ENCODE results near the gene DSCAM.

The DSCAM gene

DNA sequence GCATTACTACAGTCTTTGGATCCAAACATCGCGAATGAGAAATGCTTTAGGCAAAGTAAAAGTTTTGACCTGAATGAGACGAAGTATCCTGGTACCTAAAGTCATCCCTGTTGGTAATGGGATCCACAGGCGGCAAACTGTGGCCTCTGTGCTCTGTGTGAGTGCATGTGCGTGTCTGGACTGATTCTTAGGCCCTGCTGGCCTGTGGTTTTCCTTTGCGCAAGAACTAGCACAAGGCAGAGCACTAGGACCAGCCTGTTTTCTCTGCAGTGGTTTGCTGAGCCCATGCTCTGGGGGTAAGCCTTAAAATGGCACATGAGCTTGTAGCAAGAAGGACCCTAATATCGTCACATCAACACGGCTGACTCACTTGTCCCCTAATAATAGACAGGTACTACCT, 251.2 kb downstream of the DSCAM start:
- no peak for DNase-seq

DNA sequence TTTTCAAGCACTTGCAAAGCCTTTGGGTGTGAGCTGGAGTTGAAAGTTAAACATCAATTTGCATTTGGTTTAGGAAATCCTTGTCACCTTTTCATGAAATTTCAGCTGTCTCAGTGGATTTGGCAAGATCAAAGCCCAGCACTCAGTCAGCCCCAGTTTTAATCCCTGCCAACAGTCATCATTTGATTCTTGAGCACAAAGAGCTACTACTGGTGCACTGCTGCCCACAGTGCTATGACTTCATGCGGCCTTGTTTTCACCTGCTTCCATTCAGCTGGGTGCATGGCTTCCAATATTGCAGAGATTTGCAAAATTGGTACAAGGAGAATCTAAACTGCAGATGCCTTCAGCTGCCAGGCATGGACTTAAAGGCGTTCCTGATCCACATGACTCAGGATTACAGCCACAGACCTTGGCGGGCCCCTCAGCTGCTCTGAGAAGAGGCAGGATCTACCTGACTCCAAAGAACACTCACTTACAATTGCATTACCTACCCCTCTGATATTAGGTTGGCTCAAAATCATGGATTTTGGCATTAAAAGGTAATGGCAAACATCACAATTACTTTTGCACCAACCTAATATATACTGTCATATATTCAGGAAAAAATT, 259.1 kb downstream of the DSCAM start:
- DNase-seq, result no peak

DNA sequence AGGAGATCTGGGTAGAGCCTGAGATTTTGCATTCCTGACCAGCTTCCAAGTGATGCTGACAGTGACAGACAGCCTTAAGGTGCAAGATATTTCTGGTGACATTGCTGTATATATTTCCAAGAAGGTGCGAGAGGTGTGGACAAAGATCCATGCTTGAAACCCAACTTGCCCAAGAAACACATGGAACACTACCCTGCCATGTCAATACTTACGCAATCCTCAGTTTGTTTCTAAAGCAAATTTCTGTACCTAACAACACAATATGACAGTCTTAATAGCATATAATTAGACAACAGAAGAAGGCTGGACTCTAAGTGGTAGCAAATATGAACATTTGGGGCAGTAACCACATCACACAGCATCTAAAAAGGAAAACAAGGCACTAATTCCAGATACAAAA, 260.4 kb downstream of the DSCAM start:
- no peak for DNase-seq

DNA sequence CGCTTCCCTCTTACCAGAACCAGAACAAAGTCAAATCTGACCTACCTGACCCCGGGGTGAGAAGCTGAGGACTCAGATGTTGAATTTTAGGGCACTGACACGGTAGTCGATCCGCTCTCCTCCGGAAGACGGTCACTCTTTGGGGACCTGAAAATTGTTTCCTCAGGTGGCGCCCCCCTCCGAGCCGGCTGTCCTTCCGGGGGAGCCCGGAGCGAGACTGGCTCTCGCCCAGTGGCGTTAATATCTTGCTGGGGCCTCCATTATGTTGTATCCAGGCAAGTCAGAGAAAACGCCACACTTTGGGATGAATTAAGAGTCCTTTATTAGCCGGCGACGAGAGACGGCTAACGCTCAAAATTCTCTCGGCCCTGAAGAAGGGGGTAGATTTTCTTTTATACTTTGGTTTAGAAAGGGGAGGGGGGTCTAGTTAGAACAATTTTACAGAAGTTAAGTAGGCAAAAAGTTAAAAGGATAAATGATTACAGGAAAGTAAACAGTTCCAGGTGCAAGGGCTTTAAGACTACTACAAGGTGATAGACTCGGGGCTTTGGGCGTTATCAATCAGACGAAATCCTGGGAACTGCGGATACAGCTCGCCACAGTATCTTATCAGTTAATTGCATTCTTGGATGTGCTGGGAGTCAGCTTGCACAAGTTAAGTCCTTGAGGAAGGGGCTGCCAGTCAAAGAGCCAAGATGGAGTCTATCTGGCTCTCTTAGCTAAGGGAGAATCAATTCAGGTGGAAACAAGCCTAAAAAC, 269.5 kb downstream of the DSCAM start:
- DNase-seq, result no peak

DNA sequence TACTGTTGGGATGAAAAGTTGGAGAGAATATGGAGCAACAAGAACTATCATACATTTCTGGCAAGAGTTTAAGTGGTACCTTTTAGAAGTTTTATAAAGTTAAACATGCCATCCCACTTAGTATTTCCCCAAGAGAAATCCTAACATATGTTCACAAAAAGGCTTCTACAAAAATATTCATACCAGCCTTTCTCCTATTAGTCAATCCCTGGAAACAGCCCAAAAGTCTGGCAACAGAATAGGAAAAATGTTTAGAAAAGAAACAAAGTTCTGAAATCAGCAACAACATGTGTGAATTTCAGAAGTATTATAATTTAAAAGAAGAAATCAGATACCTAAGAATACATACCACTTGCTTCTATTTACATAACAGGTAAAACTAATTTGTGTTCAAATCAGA, 271.0 kb downstream of the DSCAM start:
- no peak for DNase-seq

DNA sequence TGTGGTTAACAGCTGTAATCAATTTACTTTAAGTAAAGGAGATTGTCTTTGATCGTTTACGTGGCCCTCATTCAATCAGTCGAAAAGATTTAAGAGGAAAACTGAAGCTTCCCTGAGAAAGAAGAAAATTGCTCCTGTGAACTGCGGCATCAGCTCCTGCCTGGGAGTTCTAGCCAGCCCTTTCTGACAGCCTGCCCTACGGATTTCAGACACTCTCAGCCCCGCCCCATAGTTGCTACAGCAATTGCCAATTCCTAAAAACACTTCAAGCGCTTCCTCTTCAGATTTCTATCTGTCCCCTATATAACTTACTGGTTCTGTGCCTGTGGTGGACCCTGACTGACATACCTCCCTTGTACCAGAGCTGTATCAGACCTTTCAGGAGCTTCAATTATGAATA, 277.6 kb downstream of the DSCAM start:
- DNase-seq, result no peak

DNA sequence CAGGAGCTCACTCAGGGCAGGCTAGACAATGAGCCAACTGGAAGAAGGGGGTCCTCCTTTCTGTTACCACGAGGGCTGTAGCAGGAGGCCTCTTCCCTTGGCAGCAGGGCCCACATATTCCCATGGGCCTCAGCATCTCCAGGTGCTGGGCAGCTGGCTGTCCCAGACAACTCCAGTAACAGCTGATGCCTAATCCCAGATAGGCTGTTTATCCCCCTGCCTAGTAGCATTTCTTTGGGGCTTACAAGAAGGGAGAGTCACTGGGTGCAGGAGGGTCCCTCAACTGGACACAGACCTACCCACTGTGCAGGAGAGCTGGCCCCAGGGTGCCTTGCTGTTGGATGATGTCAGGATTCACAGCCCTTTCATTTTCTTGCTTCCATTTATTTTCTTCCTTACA, 278.2 kb downstream of the DSCAM start:
- DNase-seq, result no peak

DNA sequence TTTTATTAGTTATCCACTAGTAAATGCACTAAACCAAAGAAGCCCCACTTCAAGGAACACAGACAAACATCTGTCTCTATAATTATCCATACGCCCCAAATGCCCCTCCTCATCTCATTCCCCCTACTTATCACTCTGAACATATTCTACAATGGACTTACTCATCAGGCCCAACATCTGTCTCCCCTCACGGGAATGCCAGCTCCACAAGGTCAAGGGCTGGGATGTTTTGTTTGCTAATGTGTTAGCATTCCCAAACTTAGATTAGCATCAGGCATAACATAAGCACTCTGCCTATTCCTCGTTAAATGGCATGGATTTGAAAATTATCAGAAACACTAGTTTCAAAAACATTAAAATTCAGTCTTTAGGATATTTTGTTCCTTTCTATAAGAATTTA, 279.5 kb downstream of the DSCAM start:
- no peak for DNase-seq

DNA sequence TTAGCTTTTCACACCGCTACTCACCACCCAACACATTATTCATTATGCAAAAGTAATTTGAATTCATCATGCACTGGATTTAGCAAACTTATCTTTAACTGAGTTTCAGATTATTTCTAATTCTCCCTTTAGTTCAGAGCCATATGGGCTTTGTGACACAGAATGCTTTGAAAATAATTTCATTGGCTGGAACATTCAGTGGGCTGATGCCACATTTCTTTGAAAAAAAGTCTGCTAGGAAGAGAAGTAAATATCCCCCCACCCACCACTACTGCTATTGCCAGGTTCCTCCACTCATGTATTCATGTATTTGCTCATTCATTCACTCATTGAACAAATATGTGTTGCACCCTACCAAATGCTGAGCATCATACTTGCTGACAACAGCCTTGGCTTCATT, 280.5 kb downstream of the DSCAM start:
- no peak for DNase-seq

DNA sequence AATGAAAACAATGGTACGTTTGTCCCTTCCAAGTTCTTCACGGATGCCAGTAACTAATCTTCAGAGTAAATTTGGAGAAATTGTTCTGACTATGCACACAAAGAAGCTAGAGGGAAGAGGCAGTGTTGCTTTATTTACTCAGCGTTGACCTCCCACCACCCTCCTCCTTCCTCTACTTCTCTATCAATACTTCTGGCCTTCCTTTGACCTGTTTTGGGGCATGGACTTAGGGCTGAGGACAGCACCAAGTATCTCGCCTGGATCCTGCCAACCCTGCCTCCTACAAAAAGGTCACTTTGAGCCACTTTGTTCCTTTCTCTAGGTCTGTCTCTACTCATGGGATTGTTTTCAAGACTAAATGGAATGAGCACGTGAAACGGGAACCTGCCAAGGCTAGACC, 282.6 kb downstream of the DSCAM start:
- no peak for DNase-seq

DNA sequence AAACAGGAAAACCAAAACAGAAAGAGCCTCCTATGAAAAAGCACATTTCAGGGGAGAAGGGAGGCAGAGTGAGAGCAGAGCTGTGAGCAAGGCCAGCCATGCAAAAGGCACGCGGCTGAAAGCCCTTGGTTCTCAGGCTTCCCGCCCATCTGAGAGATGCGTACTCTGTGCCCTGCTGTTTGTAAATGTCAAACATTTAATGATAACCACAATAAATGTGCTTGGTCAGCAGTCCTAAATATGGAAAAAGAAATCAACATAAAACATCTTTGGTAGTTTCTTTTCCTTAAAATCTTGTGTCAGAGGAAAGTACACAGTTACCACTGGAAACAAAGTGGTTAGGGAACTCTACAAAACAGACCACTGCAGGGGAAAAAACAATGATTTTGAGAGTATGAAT, 283.1 kb downstream of the DSCAM start:
- DNase-seq, result no peak

DNA sequence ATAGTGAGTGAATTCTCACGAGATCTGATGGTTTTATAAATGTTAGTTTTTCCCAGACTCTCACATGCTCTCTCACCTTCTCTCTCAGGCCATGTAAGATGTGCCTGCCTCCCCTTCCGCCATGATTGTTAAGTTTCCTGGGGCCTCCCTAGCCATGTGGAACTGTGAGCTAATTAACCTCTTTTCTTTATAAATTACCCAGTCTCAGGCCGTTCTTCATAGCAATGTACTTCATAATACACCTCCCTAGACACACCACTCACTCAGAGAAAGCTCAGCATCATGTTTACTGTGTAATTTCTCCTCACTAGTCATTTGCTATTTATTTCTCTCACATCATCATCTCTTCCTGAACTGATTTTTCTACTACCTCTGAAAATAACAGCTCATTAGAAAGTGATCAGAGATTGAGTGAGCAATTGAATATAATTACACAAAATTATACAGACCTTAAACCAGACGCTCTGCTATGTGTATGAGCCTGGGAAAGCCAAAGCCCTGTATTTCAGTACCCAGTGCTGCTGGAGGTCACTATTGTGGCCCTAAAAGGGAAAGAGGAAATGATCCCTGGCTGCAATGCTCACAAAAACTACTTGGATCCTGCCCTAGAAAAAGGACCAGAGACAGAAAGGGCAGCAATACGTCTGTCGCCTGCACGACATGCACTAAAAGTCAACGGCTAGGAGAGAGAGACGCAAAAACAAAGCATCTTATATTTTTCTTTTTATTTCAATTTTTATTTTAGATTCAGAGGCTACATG, 284.5 kb downstream of the DSCAM start:
- no peak for DNase-seq

DNA sequence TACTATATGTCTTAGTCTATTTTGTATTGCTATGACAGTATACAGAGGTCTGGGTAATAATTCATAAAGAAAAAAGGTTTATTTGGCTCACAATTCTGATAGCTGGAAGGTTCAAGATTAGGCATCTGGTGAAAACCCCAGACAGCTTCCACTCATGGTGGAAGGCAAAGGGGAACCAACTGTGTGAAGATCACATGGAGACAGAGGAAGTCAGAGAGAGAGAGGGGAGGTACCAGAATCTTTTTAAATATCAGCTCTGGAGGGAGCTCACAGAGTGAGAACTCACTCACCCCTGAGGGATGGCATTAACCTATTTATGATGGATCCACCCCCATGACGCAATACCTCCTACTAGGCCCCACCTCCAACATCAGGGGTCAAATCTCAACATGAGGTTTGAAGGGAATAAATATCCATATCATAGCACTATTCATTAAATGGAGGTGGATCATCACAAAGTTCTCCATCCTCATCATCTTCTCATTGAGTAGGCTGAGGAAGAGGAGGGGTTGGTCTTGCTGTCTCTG, 290.5 kb downstream of the DSCAM start:
- no peak for DNase-seq

DNA sequence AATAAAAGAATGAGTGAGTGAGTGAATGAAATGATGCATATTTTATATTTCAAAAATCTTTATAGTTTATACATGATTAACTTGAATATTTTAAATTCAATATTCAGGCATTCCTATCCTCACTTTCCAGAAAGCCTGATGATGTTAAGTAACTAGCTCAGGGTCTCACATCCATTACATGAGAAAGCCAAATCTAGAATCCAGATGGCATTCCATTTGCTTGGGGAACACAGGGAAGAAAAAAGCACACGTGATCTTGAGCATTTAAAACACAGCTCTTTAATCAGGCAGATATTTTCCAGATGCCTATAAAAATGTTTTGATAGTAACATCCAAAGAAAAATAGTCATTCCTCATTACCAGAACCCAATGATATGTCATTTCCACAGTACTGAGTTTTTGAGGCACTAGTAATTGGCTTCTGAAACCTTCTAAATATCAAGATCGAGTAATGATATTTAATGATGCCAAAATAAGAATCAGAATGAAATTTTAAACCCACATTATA, 291.9 kb downstream of the DSCAM start:
- no peak for DNase-seq

DNA sequence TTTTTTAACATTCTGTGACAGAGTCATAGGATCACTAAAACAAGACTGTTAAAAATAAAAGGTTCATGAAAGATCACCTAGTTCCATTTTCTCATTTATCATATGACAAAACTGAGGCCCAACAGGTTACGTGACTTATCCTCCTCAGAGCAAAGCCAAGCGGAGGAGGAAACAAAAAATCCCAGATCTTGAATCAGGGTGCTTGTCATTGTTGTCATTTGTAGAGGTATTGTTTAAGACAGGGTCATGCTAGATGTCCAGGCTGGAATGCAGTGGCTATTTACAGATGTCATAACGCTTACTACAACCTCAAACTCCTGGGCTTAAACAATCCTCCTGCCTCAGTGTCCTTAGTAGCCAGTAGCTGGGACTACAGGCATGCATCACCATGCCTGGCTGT, 293.2 kb downstream of the DSCAM start:
- no peak for DNase-seq

DNA sequence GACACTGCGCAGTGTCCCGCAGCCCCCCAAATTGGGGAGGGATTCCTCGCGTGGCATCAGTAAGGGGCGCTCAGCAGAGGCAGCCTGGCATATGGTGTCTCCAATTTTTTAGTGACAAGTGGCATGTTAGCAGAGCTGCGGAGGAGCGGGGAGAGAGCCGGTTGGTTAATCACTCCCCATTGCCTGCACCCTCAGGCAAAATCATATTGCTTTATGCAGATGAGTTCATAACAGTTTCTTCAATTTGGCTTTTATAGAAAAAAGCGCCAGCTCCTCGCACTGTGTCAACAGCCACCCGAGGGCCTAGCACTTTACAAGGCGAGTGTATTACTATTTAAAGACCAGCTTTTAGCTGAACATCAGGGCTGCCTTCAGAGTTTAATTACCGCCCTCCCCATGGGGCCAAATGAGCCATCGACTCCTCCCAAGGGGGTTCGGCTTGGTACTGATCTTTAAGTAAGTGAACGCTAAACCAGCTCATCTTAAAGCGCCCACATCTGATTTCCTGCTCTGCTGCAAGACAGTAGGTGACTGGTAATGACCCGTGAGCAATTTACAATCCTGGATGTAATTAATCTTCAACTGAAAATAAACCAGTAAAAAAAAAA, 298.9 kb downstream of the DSCAM start:
- no peak for DNase-seq

DNA sequence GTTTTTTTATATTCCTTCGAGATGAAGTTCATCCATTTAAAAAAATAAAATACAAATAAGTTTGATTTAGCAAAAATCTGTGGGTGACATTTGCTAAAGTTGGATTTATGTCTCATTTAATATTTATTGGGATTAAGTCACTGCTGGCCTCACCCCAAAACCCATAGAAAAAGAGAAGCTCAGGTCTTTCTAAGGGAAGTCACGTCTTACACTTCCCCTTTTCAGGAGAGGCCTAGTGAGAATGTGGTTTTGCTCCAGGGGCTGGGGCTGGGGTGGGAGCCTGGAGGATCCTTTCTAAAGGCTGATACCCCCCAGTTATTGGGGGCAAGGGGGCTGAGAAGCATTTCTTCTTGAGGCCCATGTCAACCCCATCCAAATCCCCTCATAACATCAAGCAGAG, 300.3 kb downstream of the DSCAM start:
- DNase-seq, result no peak

DNA sequence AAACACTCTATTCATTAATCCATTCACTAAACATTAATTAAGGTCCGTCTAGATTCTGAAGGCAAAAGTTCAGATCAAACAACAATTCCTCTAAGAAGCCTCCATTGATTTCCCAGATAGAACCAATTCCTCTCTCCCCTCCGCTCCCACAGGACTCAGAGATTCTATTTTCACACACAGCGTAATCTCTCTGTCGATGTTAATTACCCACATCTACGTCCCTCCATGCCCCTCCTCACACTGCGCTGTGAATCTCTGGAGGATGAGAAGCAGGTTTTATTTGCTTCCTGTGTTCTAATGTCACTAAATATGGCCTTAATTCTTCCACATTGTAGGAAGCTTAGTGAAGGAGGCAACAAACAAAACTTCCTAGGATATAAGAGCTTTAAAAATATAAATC, 306.7 kb downstream of the DSCAM start:
- DNase-seq, result no peak

DNA sequence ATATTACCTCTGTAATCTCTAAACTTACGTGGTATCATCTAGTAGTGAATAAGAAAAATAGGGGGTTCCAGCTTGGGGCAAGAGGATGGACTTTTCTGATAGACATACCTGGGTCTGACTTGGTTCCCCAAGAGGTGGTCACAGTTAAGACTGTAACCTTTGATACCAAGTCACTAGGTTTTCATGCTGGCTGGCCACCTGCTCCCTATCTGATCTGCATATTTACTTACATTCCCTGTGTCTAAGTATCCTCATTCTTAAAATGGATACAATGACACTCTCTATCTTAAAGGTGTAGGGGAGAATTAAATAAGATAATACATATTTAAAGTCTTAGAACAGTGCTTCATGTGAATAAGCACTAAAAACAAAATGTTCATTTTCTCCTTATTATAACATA, 312.1 kb downstream of the DSCAM start:
- no peak for DNase-seq

DNA sequence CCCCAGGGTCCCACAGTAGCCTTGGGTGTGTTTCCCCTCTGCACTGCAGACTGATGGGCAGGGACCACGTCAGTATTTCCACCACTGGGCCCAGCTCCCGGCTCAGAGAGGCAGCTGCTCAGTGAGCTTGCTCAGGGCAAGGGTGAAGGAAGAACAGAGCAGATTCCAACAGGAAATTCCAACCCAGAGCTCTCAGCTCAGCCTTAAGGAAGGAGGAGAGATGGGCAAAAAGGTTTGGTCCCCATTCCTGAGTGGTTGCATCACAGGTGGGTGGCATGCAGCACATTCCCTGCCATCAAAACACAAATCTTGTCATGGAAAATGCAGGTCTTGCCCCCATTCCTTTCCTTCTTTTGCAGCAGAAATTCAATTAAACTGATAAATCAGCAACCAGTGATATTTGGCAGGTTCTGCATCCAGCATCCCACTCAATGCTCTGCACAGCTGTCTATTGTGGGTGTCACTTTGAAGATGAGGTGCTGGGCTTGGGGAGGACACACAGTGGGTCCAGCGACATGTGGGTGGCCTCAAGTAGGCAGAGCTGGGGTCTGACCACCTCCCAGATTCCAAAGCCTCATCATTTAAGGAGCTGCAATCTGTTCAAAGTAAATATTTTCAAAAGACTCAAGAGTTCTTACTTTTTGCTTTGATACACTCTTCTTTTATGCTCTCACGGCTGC, 315.4 kb downstream of the DSCAM start:
- no peak for DNase-seq

DNA sequence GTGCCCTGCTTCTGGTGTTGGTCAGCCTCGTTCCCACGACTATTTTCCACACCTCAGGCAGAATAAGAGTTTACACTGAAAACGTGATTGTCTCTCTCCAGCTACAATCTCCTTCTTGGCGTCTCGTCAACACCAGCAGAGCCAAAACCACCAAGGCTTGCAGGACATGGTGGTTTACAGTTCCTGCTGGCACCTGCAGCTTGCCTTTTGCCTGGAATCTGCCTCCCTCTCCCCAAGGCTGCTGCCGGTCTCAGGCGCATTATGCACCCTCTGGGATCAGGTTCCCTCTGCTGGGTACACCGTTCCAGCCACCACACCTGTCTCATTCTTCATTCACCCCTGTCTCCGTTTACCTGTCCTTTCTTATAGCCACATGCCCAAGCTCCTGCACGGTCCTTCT, 315.9 kb downstream of the DSCAM start:
- no peak for DNase-seq

DNA sequence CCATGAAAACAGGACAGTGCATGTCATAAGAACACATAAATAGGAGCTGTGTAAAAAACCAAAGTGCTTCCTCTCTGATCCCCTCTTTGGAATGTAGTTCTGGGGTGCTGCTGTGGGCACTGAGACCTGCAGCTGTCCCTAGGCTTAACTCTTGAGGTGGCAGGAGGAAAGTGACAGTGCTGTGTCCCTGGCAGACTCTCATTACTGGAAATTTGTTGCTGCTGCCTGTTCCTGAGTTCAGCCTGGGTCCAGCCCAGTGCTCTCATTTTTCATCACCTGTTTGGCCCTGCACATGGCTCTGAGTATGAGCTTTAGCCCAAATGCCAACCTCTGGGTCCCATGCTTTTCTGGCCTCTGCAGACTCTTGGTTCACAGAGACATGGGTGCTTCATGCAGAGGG, 329.3 kb downstream of the DSCAM start:
- no peak for DNase-seq

DNA sequence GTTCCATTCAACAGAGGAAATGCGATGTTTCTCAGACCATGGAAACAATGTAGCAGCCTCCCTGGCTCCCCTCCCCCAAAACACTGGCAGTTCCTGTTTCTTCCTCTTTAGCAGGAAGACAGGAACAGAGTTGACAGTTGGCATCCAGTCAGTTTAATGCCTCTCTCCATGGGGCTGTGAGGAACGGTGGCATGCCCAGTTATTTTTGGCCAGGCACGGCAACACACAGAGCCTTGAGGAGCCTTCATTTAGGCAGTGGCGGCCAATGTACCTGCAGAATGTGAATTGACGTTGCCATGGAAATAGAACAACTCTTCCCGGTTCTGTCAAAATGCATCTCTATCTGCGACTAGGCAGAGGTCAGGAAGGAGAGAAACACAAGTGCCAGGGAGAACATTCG, 330.6 kb downstream of the DSCAM start:
- no peak for DNase-seq
